NCI-H2107 treated with DMSO at 0.1 percent for 48 hours (cell line): ENCODE data around the gene INPP5D.

Experiments used
- DNase-seq: peaks from one replicate; lab custom pipeline; 2025; ENCODE audit not compliant: unreplicated experiment; lab: John Stamatoyannopoulos, UW

Gene INPP5D

GRCh38 chr2:233233618-233234230 lies 173.6 kb downstream of the INPP5D start:
- no peak for DNase-seq

- DNase-seq, result no peak
Measured at GRCh38 chr2:233234264-233234663, 174.1 kb downstream of the INPP5D start.

GRCh38 chr2:233234996-233235395 lies 174.9 kb downstream of the INPP5D start:
- no peak for DNase-seq

- no peak for DNase-seq
Measured at GRCh38 chr2:233235977-233236376, 175.8 kb downstream of the INPP5D start.

GRCh38 chr2:233236820-233237589 lies 176.9 kb downstream of the INPP5D start:
- no peak for DNase-seq

- DNase-seq, result no peak
Measured at GRCh38 chr2:233240897-233241296, 180.8 kb downstream of the INPP5D start.

GRCh38 chr2:233241803-233242202 lies 181.7 kb downstream of the INPP5D start:
- no peak for DNase-seq

- DNase-seq, result no peak
Measured at GRCh38 chr2:233242231-233242927, 182.2 kb downstream of the INPP5D start.

- no peak for DNase-seq
Measured at GRCh38 chr2:233243348-233243747, 183.2 kb downstream of the INPP5D start.

- DNase-seq, result no peak
Measured at GRCh38 chr2:233244818-233245217, 184.7 kb downstream of the INPP5D start.

- DNase-seq, result no peak
Measured at GRCh38 chr2:233245406-233245805, 185.3 kb downstream of the INPP5D start.

GRCh38 chr2:233247116-233247515 lies 187.0 kb downstream of the INPP5D start:
- no peak for DNase-seq

GRCh38 chr2:233247744-233248143 lies 187.6 kb downstream of the INPP5D start:
- DNase-seq, result no peak

- DNase-seq, result no peak
Measured at GRCh38 chr2:233248999-233249398, 188.9 kb downstream of the INPP5D start.

GRCh38 chr2:233250568-233250967 lies 190.4 kb downstream of the INPP5D start:
- no peak for DNase-seq

GRCh38 chr2:233250985-233251305 lies 190.8 kb downstream of the INPP5D start:
- DNase-seq, result no peak

- peak; percentile 56 for DNase-seq
Measured at GRCh38 chr2:233251306-233252116, 191.4 kb downstream of the INPP5D start, which contains the start of gene ATG16L1. ATG16L1 (plus strand) TSS chr2:233251673; CDS start chr2:233251828, 155 bp downstream.

- peak; percentile 0 for DNase-seq
Measured at GRCh38 chr2:233252227-233252626, 192.1 kb downstream of the INPP5D start.

GRCh38 chr2:233255151-233255550 lies 195.0 kb downstream of the INPP5D start:
- no peak for DNase-seq

- no peak for DNase-seq
Measured at GRCh38 chr2:233256048-233256447, 195.9 kb downstream of the INPP5D start.
